ENCODE measurements around the gene SLC26A3. TPM values are rescaled to one million over a fixed set of nuclear protein-coding genes. Genes with fewer than 3 reads are reported as not detected.

The SLC26A3 gene
- total RNA-seq, 2 donors from 2014 or later = 2,382 to 3,814 TPM

- intact Hi-C loops (cut with DNase I, micrococcal nuclease) = no loop called here
- DNase-seq (no peak), ATAC-seq (no peak)
These were observed 30.0 kb downstream of the SLC26A3 start for GRCh38 chr7:107773027-107773426.

GRCh38 chr7:107768263-107768662, 34.8 kb downstream of the SLC26A3 start:
- ATAC-seq = no peak
- DNase-seq = no peak
- intact Hi-C loops (cut with DNase I, micrococcal nuclease) = no loop called here

GRCh38 chr7:107767391-107767790, 35.6 kb downstream of the SLC26A3 start:
- intact Hi-C loops (cut with DNase I, micrococcal nuclease) = no loop called here
- no peak for ATAC-seq
- no peak for DNase-seq

- DNase-seq (no peak), ATAC-seq (peak; percentile 7)
- intact Hi-C loops (cut with DNase I, micrococcal nuclease) = no loop called here
These were observed 44.4 kb downstream of the SLC26A3 start for GRCh38 chr7:107758667-107759066.

GRCh38 chr7:107754642-107755041, 48.4 kb downstream of the SLC26A3 start:
- ATAC-seq (no peak), DNase-seq (peak in 1 of 2 donors; percentile 22)
- intact Hi-C loops (cut with DNase I, micrococcal nuclease) = no loop called here

GRCh38 chr7:107751113-107751512, 51.9 kb downstream of the SLC26A3 start:
- intact Hi-C loops (cut with DNase I, micrococcal nuclease) = no loop called here
- ATAC-seq = no peak
- no peak for DNase-seq

GRCh38 chr7:107746006-107746405, 57.0 kb downstream of the SLC26A3 start:
- intact Hi-C loops (cut with DNase I, micrococcal nuclease) = no loop called here
- ATAC-seq (no peak), DNase-seq (no peak)

- intact Hi-C loops (cut with DNase I, micrococcal nuclease) = no loop called here
These were observed 58.7 kb downstream of the SLC26A3 start for GRCh38 chr7:107744345-107744750.

GRCh38 chr7:107743567-107744344, 59.3 kb downstream of the SLC26A3 start, which contains the start of gene CBLL1:
TSS of gene CBLL1 (plus strand) at chr7:107744142. CDS start at chr7:107744164, 22 bp downstream.
- DNase-seq = peak; percentile 96 to 98
- intact Hi-C loops (cut with DNase I, micrococcal nuclease) = no loop called here
- ATAC-seq = peak; percentile 91

More at GRCh38 chr7:107744345-107744750, 58.7 kb downstream of the SLC26A3 start:
- ATAC-seq = peak; percentile 53
- DNase-seq = no peak

GRCh38 chr7:107742678-107743566, 60.1 kb downstream of the SLC26A3 start:
- intact Hi-C loops (cut with DNase I, micrococcal nuclease) = no loop called here
- DNase-seq (peak; percentile 65 to 74), ATAC-seq (peak; percentile 43)

GRCh38 chr7:107728276-107728675, 74.7 kb downstream of the SLC26A3 start:
- ATAC-seq = no peak
- intact Hi-C loops (cut with DNase I, micrococcal nuclease) = loop anchor here in 1 of 2 donors (5.0 kb wide), 1 partner anchor 266 kb away; no protein-coding TSS in a partner anchor

GRCh38 chr7:107726356-107727130, 76.5 kb downstream of the SLC26A3 start:
- intact Hi-C loops (cut with DNase I, micrococcal nuclease) = loop anchor here in 1 of 2 donors (5.0 kb wide), 1 partner anchor 264 kb away; no protein-coding TSS in a partner anchor
- DNase-seq = no peak
- ATAC-seq = no peak

More at GRCh38 chr7:107728276-107728675, 74.7 kb downstream of the SLC26A3 start:
- no peak for DNase-seq

GRCh38 chr7:107725138-107725740, 77.8 kb downstream of the SLC26A3 start:
- DNase-seq (peak in 1 of 2 donors; percentile 64), ATAC-seq (peak; percentile 45)
- intact Hi-C loops (cut with DNase I, micrococcal nuclease) = loop anchor here in 1 of 2 donors (5.0 kb wide), 1 partner anchor 263 kb away; no protein-coding TSS in a partner anchor

GRCh38 chr7:107723255-107723654, 79.8 kb downstream of the SLC26A3 start:
- DNase-seq (no peak), ATAC-seq (no peak)
- intact Hi-C loops (cut with DNase I, micrococcal nuclease) = no loop called here

GRCh38 chr7:107721286-107721685, 81.7 kb downstream of the SLC26A3 start:
- intact Hi-C loops (cut with DNase I, micrococcal nuclease) = no loop called here
- no peak for ATAC-seq
- DNase-seq = no peak

GRCh38 chr7:107718456-107719193, 84.4 kb downstream of the SLC26A3 start:
- intact Hi-C loops (cut with DNase I, micrococcal nuclease) = no loop called here
- ATAC-seq = no peak
- DNase-seq = no peak

- ATAC-seq (no peak), DNase-seq (no peak)
- intact Hi-C loops (cut with DNase I, micrococcal nuclease) = no loop called here
These were observed 87.5 kb downstream of the SLC26A3 start for GRCh38 chr7:107715531-107715930.

All from left colon (tissue), 2 donors.